NT2/D1 (cell line): Measurements from ENCODE around the gene CYP51A1.

Experiments
- YY1 ChIP-seq: IDR thresholded peaks from 2 replicates; pipeline ENCODE4 v1.6.1; 2011; ENCODE audit not compliant: insufficient read length, insufficient read depth
- ZNF274 ChIP-seq: IDR thresholded peaks from 2 replicates; pipeline ENCODE4 v1.6.1; 2011; ENCODE audit warnings: mild to moderate bottlenecking, low read depth, low read length

DNA sequence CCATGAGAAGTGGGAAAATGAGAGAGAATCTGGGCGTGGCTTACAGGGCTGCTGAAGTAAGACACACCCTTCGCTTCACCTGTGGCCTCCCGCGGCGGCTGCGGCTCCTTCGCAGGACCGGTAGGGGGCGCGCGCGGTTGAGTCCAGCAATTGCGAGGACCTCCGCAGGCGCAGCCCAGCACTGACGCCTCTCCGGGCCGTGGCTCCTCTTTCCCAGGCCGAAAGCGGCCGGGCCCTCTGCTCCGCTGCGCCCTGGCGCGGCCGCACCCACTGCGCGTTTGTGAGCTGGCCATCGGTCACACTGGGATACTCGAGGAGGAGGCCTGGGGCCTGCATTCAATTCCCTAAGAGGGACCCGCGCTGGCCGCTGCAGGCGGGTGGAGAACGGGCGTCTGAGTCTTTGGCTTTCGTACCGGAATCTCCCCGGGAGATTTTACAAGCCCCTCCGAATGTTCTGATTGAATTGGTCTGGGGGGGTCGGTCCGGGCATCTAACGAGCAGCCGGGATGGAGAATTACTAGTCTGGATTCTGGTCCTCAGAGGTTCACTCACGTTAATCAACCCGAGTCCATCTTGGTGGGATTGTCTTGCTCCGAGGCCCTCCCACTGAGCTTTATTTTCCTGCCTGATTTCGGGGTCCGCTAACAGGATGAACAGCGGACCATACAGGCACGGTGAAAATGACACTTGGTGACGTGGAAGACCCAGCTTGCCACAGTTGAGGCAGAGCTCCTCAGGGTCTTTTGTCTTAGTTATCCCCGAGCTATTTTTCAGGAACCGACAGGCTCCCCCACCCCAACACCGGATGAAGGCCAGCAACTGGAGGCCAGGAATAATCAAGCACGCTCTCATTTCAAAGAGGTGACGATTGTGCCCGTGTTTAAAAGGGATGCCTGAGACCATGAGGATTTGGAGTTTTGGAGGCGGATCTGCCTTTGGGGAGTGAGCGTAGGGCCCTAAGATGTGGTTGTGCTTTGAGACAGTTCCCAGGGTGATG, 44.9 kb upstream of the CYP51A1 start, which contains the start of gene LRRD1:
- TF ChIP-seq YY1 (no peak), ZNF274 (no peak)
